Lower leg skin (tissue), 3 donors: ENCODE results near the gene DUSP10.

Experiments
- POLR2A ChIP-seq, 2 donors: fragments of 450-650 bp; IDR thresholded peaks; one replicate each; pipeline ENCODE4 v1.6.1; 2016 to 2017; ENCODE audit warnings: antibody characterized with exemption in 2 of 2, mild to moderate bottlenecking in 1 of 2, moderate library complexity in 1 of 2
- TF ChIP-seq, protein P1 (sequence below), 3 donors: fragments of 450-650 bp; IDR thresholded peaks; one replicate each; pipeline ENCODE4 v1.5.1; 2016; ENCODE audit warnings: antibody characterized with exemption in 3 of 3, mild to moderate bottlenecking in 3 of 3, moderate library complexity in 2 of 3

DNA sequence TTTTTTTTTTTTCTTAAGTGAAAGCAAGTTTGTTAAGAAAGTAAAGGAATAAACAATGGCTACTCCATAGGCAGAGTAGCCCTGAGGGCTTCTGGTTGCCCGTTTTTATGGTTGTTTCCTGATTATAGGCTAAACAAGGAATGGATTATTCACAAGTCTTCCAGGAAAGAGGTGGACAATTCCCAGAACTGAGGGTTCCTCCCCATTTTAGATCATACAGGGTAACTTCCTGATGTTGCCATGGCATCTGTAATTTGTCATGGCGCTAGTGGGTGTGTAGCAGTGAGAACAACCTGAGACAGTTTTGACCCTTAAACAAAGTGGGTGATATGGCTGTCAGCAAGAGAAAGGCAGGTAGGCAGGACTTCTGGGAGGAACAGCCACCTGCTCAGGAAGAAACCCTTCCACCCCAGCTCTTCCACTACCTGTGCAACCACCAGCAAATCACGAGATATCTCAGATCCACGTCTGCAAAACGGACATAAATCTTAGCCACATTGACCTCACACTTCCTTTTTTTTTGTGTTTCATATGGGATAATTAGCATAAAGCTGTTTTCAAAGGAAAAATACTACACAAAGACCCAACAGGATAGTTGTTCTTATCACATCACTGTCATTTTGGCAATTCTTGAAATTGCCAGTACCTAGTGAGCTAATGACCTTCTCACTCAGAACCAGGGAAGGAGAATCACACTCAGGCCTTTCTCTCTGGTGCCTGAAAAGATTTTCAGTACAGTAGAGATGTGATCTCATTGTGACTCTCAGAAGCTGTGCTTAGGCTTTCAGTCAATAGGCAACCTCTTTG is 34.8 kb upstream of the DUSP10 start:
- no peak for TF ChIP-seq POLR2A (IDR thresholded peaks at IDR 0.05)
- TF ChIP-seq, protein P1, sequence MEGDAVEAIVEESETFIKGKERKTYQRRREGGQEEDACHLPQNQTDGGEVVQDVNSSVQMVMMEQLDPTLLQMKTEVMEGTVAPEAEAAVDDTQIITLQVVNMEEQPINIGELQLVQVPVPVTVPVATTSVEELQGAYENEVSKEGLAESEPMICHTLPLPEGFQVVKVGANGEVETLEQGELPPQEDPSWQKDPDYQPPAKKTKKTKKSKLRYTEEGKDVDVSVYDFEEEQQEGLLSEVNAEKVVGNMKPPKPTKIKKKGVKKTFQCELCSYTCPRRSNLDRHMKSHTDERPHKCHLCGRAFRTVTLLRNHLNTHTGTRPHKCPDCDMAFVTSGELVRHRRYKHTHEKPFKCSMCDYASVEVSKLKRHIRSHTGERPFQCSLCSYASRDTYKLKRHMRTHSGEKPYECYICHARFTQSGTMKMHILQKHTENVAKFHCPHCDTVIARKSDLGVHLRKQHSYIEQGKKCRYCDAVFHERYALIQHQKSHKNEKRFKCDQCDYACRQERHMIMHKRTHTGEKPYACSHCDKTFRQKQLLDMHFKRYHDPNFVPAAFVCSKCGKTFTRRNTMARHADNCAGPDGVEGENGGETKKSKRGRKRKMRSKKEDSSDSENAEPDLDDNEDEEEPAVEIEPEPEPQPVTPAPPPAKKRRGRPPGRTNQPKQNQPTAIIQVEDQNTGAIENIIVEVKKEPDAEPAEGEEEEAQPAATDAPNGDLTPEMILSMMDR (IDR thresholded peaks at IDR 0.05): no peak
